Stimulated activated naive CD8-positive, alpha-beta T cell treated with anti-CD3 and anti-CD28 coated beads, Interleukin-15, Interleukin-2, amounts not matched to agents 100 U/mL and 50 U/mL, for 24 hours (primary cell): ENCODE measurements around the gene CFAP20DC.
"Not testable (repeated sequence)": the region's sequence is repeated elsewhere in the genome, so short reads cannot be mapped to it uniquely, and the experiment has no call there.

Source experiments
- ATAC-seq: fragments of 150-1000 bp; cut with Tn5 transposase; one replicate; pipeline ENCODE4 v1.10.0; 2021
- DNase-seq: peaks from one replicate; pipeline ENCODE4 v3.0.0; 2021

CFAP20DC gene

DNA sequence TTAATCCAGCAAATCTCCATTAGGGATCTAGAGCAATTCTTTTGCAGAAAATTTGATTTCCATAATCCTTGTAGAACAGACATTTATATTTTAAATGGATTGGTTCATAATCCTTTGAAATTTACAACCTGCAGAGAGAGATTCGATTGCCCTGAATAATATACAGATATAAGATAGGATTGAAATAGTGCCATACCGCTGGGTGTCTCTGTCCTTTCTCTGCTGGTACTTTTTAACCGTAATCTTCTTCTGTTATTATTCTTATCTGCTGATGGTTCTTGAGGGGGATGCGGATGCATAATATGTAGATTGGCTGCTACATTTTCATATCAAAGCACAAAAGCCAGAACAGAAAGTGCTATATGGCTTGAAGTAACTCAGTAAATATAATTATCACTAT lies 182.2 kb downstream of the CFAP20DC start:
- ATAC-seq, result no peak
- no peak for DNase-seq

DNA sequence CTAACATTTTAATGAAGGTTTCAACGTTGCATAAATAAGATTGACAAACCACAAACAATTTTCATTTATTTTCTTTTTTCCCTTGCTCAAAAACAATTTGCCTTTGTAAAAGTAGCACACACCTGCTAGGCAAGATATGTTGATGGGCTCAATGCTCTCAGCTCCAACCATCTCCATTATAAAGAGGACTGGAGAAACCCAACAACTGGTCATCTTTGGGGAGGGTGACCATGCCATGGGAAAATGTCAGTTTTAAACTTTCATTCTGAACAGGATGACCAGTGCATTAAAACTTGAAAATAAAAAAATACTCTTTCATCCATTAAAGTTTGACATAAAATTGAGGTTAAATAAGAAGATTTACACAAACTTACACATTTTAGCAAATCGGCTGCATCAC lies 183.7 kb downstream of the CFAP20DC start:
- no peak for ATAC-seq

DNA sequence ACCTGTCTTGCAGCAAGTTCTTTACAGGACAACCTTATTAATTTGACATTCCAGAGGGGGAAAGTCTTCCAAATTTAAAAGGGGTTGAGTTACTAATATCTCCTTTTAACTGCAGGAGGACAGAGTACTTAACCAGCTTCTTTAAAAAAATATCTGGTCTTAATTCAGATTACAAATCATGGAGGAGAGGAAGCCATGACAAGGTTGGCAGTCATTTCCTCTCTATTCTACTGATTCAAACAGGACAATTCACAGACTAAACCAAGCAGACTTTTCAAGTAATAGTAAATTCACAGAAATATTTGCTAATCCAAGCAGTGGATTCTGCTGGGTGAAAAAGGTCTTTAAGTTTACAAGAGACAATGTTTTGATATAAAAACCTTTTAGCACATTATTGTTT lies 185.3 kb downstream of the CFAP20DC start:
- DNase-seq (no peak), ATAC-seq (no peak)

More for the DNA sequence above, 183.7 kb downstream of the CFAP20DC start:
- DNase-seq, result no peak

DNA sequence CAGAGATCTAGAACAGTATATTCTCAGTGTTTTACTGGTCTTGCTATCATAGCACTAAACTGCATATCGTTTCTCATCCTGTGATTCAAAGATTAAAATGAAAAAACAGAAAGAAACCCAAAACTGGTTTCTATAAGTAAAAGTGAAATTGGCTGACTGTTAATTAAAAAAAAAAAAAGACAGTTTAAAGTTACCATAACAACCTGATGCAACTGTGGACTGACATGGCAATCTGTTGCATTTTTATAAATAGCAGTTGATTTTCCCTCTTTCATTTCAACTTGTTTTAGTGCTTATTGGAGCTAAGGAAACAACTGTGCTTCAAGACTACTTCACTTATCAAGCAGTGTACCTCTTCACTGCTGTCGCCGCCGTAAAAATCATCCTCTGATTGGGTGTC lies 186.6 kb downstream of the CFAP20DC start:
- DNase-seq (no peak), ATAC-seq (no peak)

DNA sequence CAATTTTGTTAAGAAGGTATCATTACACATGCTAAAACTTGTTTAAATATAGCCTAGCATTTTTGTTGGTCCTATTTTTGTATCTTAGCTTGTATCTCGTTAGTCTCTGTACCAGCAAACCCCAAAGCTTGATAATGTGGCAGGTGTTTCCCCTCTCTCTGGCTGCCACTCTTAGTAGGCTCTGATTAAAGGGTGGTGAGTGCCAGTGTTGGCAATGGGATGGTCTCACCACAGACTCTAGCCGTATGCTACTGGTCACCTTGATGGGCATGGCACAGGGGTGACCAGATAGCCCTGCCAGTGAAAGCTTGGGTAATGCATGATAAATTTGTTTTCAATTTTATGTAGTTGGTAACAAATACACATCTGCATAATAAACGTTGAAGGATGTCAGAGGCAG lies 188.3 kb downstream of the CFAP20DC start:
- DNase-seq (no peak), ATAC-seq (no peak)

DNA sequence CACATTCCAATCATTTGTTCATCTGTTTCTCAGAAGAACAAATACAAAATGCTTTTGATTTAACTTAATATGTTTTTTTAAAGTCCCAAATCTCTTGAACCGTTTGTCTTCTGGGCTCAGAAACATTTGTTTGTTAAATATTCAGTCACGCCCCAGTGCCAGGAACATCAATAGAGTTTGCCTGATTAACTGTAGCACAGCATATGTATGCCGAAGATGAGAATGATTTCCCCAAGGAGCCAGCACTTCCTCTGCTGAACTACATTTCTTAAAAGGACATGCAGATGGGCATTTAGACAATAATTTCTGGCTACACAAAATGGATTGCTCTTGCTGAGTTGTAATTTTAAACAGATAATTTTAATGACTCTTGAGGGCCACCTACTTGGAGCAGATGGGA lies 191.7 kb downstream of the CFAP20DC start:
- no peak for DNase-seq
- no peak for ATAC-seq

DNA sequence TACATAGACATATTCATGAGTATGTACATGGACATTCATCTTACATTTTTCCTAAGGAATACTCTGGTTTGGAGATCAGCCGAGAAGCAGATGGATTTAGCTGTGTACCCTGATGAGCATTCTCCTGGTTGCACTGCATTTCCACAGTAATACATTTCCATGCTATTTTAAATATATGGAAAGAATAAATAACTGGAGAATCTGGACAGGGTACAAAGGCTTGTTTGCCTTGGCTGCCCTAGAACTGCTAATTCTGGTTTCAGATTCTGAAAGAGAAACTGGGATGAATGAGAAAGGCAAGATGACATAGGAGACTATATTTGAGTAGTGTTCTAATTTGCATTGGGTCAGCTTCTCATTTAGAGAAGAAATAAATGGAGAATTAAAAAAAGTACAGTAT lies 192.4 kb downstream of the CFAP20DC start:
- ATAC-seq (no peak), DNase-seq (no peak)

DNA sequence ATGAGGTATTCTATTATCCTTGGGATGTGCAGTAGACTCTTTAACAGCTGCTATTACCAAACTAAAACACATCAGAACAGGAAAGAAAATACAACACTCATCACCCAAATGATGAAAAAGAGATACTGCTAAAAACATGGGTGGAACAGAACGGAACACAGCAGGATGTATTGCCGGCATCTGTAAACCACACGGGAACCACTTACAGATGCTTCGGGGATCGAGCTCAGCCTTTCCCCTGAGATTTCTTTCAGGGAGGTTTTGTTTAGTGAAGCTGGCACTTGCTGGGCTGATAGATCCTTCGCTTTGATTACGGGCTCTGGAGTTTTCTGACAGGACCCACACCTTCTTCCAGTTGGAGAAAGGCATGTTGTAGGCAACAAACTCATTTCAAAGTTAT lies 201.0 kb downstream of the CFAP20DC start:
- DNase-seq (no peak), ATAC-seq (no peak)

DNA sequence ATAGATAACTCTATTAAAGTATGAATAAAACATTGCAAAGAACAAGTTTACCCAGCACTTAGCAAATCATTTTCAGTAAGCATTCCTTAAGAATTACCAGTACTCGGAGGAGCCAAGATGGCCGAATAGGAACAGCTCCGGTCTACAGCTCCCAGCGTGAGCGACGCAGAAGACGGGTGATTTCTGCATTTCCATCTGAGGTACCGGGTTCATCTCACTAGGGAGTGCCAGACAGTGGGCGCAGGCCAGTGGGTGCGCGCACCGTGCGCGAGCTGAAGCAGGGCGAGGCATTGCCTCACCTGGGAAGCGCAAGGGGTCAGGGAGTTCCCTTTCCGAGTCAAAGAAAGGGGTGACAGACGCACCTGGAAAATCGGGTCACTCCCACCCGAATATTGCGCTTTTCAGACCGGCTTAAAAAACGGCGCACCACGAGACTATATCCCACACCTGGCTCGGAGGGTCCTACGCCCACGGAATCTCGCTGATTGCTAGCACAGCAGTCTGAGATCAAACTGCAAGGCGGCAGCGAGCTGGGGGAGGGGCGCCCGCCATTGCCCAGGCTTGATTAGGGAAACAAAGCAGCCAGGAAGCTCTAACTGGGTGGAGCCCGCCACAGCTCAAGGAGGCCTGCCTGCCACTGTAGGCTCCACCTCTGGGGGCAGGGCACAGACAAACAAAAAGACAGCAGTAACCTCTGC lies 207.6 kb downstream of the CFAP20DC start:
- not testable (repeated sequence) for ATAC-seq, DNase-seq

DNA sequence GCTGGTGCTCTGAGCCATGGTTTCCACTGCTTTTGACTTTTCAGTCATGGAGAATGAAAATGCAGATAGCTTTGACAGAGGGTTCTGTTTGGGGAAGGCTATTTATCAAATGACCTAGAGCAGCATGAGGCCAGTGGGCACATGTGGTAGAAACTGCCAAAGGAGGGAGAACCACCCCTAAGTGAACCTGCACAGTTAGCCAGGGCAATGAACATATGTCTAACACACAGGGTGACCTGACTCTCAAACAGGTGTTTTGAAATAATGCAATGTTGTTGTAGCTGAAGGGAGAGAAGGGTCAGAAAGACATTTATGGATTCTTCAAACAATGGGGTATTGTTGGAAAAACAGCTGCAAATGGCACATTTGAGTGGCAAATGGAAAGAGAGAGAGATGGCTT lies 208.9 kb downstream of the CFAP20DC start:
- ATAC-seq (no peak), DNase-seq (no peak)

DNA sequence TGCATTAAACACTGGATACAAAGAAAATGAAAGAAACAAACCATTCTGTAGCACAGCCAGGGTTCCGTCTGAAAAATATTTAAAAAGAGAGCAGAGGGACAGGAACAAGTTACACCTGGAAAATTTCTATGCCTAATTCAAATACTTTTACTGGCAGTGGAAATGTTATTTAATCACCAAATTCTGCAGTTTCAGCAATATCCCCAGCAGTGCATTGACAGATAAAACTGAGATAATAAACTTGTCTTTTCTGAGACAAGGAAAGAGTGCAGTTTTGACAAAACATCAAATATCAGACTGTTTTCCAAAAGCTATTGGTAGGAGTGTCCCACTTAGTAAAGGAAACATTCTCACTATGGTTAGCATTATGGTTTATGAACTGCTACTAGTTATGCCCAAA lies 209.9 kb downstream of the CFAP20DC start:
- DNase-seq, result no peak
- no peak for ATAC-seq

DNA sequence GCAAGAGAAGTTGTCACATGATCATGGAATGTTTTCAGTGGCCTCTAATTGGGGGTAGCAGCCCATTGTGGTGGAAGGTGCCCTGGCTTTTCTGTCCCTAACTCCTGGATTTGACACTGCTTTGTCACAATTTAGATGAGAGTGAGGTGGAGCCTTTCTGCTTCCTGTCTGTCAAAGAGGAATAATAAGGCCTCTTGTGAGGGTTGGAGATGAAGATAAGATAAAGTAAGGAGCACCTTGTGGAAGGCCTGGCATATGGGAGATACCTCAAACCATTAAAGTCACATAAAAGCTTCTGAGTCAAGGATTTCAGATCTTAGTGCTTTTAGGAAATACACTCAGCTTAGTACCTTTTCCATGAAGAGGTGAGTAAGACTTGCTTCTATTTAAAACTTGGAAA lies 210.6 kb downstream of the CFAP20DC start:
- no peak for ATAC-seq
- no peak for DNase-seq

DNA sequence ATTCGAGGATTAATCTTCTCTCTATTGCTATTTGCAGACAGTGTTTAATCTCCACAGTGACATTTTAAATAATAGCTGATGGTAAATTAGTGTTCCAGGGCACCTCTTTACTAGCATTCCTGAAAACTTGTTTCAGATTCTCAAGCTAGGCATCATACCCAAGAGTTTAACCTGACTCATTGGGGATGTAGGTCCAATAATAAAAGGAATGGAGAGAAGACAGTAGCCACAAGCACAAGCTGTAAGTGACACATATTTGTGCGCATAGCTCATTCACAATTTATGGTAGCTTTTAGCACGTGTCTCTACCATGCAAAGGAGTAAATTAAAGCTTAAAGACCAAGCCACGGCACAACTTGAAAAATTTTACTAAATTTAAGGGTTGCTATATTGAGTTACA lies 212.0 kb downstream of the CFAP20DC start:
- ATAC-seq (no peak), DNase-seq (no peak)

DNA sequence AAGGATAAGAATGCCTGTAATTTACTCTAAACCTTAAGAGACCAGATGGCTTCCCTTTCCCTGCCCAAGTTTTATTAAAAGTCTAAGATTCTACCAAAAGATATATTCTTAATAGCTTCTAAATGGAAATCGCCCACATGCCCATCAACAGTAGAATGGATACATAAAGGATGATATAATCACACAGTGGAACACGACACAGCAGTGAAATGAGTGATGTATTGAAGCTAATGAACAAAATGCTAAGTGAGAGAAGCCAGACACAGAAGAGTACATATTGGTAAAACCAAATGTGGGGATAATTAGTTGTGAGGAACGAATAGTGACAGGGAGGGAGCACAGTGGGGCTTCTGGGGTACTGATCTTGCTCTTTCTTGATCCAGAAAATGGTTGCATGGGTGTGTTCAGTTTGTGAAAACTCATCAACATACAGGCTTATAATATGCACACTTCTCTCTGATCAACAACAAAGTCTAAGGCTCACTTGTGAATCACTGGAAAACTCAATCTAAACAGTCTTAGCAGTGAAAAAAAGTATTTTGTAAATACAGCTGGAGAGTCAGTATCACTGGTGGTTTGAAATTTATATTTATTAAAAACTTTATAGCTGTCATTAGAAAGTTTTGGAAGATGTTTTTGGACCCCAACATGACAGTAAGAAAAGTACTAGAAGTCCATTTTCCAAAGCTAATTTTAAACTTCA lies 212.5 kb downstream of the CFAP20DC start:
- DNase-seq (no peak), ATAC-seq (no peak)

DNA sequence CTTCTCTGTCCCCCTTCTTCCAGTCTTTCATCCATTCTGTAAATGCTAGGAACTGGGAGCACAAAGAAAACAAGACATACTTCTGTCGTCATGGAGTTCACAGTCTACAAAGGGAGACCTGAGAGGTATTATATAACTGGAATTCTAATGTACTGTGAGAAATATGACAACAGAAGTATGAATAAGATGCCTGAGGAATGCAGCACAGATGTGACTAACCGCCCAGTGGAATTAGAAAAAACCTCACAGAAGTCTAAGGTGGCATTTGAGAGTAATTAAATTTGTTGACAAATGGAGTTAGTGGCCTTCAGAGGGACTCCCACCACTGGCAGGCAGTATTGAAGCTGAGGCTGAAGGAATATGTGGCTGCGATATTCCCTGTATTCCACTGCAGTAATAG lies 214.7 kb downstream of the CFAP20DC start:
- DNase-seq, result no peak
- no peak for ATAC-seq

DNA sequence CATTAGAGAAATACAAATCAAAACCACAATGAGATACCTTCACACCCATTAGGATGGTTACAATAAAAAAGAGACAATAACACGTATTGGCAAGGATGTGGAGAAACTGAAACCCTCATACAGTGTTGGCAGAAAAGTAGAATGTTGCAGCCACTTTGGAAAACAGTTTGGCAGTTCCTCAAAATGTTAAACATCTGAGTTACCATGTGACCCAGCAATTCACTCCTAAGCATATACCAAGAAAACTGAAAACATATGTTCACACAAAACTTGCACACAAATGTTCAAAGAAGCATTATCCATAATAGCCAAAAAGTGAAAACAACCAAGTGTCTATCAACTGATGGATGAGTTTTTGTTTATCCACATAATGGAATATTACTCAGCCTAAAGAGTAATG lies 216.3 kb downstream of the CFAP20DC start:
- no peak for ATAC-seq
- DNase-seq, result no peak

DNA sequence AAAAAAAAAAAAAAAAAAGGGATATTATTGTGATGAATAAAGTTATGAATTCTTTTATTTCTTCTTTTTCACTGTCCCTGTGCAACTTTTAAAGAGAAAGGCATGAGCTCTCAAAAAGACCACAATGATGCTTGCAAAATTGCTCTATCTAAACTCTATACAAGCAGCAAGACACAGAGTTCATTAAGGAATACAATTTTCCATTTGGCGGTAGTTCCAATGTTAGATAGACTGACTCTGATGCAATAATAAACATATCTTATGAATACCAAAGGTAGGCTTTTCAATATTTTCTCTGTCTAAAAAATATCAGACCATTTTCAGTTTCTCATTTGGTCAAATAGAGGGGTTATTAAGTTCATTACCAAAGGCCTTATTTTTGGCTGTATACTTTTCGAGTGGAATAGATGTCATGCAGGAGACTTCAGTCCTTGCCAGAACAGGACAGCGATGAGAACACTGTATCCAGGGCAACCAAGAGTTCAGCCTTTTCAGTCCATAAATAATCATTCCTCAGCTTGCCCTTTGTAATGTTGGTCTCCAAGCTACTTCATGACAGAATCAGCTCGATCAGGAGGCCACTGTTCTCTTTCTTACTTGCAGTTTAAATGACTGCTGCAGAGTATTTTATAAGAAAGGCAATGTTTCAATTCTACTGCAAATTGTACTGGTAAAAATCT lies 220.4 kb downstream of the CFAP20DC start:
- DNase-seq, result no peak
- no peak for ATAC-seq

DNA sequence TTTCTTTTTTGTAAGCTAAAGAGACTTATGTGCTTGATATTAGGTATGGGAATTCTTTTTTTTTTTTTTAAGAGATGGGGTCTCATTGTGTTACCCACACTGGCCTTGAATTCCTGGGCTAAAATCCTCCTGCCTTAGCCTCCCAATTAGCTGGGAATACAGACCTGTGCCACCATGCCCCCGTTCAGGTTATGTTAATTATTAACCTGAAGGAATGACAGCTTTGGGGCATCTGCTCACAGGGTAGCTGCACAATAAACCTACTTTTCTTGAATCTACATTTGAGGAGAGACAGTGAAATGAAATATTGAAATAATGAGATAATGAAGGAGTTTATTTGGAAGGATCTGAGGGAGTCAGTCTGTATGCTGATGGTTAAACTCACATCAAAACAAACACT lies 225.0 kb downstream of the CFAP20DC start:
- ATAC-seq (no peak), DNase-seq (no peak)

DNA sequence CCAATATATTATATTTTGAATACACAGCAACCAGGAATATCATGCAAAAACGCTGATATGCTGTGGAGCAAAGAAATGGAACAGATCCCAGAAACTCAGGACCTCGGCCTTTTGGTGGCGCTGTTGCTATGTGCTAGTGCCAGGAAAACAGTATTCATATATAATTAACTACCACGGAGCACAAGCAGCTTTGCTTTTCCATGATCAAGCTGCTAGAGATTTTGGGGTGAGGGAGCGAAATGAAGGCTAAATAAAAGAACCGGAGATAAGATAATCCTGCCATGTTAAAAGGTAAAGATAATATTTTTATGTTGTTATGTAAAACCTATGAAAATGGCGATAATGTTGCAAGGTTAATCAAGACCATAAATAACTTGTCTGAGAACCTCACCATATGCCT lies 225.5 kb downstream of the CFAP20DC start:
- DNase-seq, result peak; percentile 49
- ATAC-seq, result no peak

DNA sequence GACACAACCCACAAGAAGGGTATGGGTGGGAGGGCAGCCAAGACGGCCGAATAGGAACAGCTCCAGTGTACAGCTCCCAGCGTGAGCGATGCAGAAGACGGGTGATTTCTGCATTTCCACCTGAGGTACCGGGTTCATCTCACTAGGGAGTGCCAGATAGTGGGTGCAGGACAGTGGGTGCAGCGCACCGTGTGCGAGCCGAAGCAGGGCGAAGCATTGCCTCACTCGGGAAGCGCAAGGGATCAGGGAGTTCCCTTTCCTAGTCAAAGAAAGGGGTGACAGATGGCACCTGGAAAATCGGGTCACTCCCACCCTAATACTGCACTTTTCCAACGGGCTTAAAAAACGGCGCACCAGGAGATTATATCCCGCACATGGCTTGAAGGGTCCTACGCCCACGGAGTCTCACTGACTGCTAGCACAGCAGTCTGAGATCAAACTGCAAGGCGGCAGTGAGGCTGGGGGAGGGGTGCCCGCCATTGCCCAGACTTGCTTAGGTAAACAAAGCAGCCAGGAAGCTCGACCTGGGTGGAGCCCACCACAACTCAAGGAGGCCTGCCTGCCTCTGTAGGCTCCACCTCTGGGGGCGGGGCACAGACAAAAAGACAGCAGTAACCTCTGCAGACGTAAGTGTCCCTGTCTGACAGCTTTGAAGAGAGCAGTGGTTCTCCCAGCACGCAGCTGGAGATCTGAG lies 243.1 kb downstream of the CFAP20DC start:
- ATAC-seq, DNase-seq: not testable (repeated sequence)

DNA sequence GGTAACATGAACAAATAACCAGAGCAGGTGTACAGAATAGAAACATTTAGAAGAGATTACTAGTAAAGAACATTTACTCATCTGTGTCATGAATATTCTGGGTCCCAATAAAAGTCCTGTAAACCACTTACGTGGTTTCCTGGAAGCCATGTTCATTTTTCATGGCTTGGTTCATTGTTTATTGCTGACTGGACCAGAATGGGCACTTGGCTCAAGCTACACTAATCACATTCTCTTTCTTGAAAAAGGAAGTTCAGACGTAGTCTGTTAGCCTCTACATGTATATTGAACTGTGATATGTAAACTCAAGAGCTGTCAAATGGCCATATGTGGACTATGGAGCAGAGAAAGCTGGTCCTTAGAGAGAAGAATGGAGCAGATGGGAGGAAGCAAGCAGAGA lies 244.9 kb downstream of the CFAP20DC start:
- DNase-seq, result no peak
- no peak for ATAC-seq

DNA sequence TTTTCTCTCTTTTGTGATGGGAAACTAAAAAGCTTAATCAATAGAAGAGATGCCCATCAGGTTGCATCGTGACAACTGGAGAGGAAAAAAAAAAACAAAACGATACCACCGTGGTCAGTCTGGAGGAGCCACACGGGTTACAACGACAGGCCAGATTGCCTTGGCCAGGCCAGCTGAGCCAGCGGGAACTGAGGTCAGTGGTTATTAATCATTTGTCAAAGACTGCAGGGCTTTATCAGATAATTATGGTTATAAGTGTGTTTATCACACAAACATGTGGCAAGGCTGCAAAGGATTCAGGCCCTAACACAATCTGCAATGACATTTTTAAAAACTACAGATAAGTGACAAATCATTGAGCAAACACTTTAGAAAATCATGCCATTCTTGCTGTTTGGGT lies 248.3 kb downstream of the CFAP20DC start:
- ATAC-seq (no peak), DNase-seq (no peak)

DNA sequence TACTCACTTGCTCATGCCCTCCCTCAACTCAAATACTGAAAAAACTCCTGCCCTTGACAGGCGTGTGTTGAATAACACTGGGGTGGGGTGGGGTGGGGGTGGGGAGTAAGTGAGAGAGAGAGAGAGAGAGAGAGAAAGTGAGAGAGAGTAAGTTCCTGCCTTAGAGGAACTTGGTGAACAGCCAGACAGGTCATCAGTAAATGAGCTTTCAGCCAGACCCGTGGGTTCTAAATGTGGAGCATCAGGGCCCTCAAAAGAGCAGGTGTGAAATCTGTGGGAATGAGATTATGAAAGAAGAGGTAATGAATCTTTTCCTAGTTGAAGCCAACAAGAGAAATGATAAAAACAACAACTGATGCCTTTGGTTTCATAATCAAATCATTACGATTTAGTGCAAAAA lies 248.9 kb downstream of the CFAP20DC start:
- ATAC-seq, result no peak
- no peak for DNase-seq
